GM20431 (cell line): ENCODE results near the gene CHMP1B.
"Not testable (repeated sequence)": the region's sequence is repeated elsewhere in the genome, so short reads cannot be mapped to it uniquely, and the experiment has no call there.

Experiments
- in situ Hi-C: fragments of 300-500 bp; cut with MseI, MboI; formaldehyde crosslinking; loops from one replicate; pipeline ENCODE4 v1.15.0; 2020; ENCODE audit warnings: low sequenced_read_pairs; ENCODE audit not compliant: unreplicated experiment

CHMP1B gene

DNA sequence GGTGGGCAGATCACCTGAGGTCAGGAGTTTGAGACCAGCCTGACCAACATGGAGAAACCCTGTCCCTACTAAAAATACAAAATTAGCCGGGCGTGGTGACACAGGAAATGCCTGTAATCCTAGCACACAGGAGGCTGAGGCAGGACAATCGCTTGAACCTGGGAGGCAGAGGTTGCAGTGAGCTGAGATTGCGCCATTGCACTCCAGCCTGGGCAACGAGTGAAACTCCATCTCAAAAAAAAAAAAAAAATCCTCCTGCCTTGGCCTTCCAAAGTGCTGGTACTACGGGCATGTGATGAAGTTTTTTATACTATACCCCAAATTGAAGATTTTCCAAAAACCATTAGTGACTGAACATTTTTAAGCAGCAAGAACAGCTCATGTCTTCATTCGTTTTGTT, 41.2 kb downstream of the CHMP1B start:
- in situ Hi-C loops: not testable (repeated sequence)

DNA sequence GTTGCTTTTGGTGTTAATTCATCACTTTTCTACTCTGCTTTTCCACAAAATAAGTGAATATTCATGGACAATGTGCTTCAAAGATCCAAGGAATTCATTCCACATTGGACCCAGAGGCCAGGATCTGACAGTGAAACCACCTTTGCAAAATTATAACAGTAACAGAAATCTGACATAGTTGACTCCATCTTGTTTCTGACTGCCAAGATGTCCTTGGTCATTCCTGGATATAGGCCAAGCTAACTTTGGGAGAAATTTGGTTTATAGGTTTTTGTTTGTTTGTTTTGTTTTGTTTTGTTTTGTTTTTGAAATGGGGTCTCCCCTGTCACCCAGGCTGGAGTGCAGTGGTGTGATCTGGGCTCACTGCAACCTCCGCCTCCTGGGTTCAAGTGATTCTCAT, 46.6 kb downstream of the CHMP1B start:
- in situ Hi-C loops: no loop called here

DNA sequence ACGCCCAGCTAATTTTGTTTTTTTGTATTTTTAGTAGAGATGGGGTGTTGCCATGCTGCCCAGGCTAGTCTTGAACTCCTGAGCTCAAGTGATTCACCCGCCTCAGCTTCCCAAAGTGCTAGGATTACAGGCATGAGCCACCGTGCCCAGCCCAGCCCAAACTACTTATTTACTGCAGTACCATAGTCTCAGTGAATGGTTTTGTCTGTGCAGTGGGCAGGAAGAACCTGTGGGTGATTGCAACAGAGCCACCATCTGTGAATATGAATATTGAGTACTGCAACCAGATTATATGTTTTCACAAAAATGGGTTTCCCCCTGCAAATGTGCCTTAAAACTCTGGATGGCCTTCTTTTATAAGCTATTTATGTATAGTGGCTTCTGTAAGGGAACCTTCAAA, 47.9 kb downstream of the CHMP1B start:
- in situ Hi-C loops: no loop called here

DNA sequence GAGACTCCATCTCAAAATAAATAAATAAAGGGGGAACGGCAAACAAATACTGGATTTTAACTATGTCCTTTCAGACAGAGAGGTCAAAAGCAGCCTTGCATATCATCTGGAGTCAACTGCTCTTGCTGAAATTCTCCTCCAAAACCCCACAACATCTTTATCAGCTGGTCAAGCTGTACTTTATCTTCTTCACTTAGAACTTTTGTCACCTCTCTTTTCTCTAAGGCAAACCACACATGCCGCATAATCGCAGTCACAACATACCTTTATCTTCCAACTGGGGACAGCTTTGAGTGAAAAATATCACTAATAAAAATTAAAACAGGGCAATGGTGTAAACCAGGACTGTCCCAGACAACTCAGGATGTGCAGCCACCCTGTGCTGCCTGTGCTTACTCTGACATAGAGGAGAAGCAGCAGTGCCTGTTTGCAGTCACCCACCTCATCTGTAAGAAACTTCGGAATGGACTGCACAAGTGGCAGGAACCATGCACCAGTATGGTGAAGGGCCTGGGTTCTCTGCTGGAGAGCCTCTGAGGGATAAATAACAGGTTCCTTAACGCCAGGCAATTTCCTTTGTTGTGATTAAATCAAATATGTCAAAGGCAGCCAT, 50.7 kb downstream of the CHMP1B start:
- in situ Hi-C loops: no loop called here

DNA sequence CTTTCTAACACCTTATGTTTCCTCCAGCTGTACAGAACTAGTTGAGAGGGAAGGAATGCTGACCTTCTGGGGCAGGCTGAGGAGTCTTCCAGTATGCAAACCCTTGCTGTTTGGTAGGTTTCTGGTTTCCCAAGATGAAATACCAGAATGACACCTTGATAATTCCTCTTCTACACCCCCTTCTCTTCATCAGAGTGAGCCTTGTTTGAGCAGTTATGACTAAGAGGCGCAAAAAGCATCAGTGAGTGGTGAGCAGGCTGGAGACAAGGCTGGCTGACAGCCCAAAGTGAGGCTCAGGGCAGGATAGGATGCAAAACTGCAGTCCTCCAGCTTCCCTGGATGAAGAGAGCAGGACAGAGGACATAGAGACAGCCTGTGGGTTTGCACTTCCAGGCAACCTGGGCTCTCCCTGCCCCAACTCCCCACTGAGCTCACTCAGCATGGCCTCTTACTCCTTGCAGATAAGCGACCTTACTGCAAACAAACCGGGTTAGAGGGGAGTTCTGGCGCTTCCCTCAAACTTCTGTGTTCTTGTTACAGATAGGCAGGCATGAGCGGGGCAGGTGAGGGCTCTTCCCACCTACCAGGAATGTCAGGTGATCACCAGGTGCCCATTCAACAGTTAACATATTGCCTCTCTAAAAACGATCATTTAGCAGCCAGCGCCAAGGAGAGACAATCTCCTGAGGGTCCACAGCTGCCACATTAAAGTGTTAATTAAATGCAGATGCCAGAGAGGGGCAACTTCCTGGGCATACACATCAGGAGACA, 51.5 kb downstream of the CHMP1B start:
- in situ Hi-C loops: no loop called here
